HCT116 (cell line): Measurements from ENCODE around the gene FRMD3.

Experiments used
- CTCF ChIP-seq, 3 experiments: fragments of 200-600 bp in 1 of 3; sonication (generic) in 1 of 3; IDR thresholded peaks in 2 of 3; conservative IDR thresholded peaks in 1 of 3; 2 replicates each; pipeline ENCODE4 v1.5.1; 2012 to 2017; ENCODE audit warnings: low read depth in 2 of 3, low read length in 2 of 3, antibody characterized with exemption in 1 of 3, borderline replicate concordance in 1 of 3, control low read depth in 1 of 3, mild to moderate bottlenecking in 1 of 3, mixed read lengths in 1 of 3, mixed run types in 1 of 3, moderate library complexity in 1 of 3; ENCODE audit not compliant: insufficient read depth in 1 of 3
- POLR2A ChIP-seq: IDR thresholded peaks from 2 replicates; pipeline ENCODE4 v1.7.0; 2011; ENCODE audit warnings: borderline replicate concordance; ENCODE audit not compliant: insufficient read depth, insufficient read length; ENCODE audit errors: extremely low read depth

DNA sequence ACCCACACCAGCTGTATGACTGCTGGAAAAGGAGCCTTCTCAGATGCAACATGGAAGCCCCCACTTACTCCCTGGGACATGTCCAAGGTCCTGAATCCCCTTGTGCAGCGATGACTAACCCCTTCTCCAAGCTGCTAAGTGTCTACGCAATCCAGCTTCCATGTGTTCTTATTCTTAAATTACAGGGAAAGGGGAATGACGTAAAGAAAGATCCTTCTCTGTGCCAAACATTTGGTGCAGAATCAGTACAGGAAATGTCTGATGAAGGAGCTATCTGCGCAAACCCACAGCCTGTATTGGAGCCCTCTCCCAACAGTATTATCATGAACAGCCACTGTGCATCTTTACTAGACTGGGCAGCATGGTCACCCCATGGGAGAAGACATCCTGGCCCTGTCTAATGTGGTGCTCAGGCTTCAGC is 183.2 kb downstream of the FRMD3 start:
- TF ChIP-seq POLR2A (no peak), CTCF (IDR thresholded peaks at IDR 0.05 in 2 of 3, conservative IDR thresholded peaks at IDR 0.05 in 1 of 3; ENCODE audit: borderline replicate concordance in 1 of 3, insufficient read depth in 1 of 3, low read depth in 2 of 3, low read length in 2 of 3) (no peak)
